Stimulated activated CD4-positive, alpha-beta T cell treated with anti-CD3 and anti-CD28 coated beads, Interleukin-4, amount 100 ng/mL, for 24 hours (primary cell): ENCODE data around the gene ELF2.
"Not testable (repeated sequence)": the region's sequence is repeated elsewhere in the genome, so short reads cannot be mapped to it uniquely, and the experiment has no call there.

Experiments used
- DNase-seq: peaks from one replicate; pipeline ENCODE4 v3.0.0-alpha.2; 2020

ELF2 gene

DNA sequence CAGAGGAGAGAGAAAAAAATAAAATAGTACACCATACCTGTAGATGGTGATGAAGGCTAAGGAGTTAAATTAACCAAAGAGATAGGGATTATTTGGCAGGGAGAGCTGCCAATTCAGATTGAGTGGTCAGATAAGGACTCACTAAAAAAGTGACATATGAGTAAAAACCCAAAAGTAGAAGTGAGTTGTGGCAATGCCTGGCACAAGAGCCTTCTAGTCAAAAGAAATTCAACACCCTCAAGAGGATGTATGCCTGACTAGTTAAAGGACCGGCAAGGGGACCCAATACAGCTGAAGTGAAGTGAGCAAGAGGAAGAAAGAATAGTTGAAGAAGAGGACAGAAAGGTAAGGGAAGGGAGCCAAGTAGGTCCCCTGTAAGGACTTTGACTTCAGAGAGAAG, 34.9 kb downstream of the ELF2 start:
- no peak for DNase-seq

GRCh38 chr4:139137763-139138162, 39.3 kb downstream of the ELF2 start:
- no peak for DNase-seq

GRCh38 chr4:139134403-139134802, 42.6 kb downstream of the ELF2 start:
- no peak for DNase-seq

- no peak for DNase-seq
Measured at GRCh38 chr4:139131209-139131870, 45.7 kb downstream of the ELF2 start.

DNA sequence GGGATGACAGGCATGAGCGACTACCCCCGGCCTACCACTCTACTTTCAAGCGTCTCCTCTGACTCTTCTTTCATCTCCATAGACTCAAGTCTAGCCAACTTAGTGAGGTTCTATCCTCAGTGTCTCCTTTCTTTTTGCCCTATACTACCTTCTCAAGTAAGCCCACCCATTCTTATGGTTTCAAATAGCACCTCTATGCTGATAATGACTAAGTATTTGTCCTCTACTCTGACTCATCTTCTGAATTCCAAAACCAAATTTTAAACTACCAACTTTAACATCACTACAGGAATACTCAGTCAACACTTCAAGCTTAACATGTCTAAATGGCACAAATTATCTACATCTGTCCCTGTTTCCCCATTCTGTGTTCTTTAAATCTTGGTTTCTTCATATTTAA, 47.8 kb downstream of the ELF2 start:
- DNase-seq = no peak

DNA sequence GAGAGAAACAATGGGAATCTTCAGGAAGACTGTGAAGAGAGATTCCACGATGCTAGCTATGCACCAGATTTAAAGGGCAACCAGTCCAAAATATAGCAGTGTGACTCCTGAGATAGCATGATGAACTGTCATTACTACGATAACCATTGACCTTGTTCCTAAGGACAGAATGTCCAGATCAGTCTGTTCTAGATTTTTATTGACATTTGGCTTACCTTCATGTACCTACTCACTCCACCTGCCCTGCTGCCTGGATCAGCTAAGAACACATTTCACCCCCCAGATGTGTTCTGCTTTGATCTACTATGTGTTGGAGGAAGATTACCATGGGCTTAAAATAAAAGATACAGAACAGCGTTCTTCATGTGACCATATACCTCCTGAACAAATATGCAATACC, 50.1 kb downstream of the ELF2 start:
- DNase-seq = no peak

DNA sequence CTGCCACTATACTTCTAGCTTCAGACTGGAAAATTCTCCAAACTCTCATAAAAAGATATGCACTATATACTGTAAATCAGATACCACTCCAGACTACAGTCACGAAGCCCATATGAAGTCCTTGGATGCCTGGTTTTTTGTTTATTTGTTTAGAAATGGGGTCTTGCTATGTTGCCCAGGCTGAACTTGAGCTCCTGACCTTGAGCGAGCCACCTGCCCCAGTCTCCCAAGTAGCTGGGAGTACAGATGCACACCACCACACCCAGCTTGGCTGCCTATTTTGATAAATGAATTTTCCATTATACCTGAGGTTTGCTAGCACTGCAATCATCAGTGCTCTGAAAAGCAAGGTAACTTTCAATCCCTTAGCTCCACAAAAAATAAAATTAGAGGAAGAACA, 53.1 kb downstream of the ELF2 start:
- no peak for DNase-seq

GRCh38 chr4:139118365-139118764, 58.7 kb downstream of the ELF2 start:
- DNase-seq = no peak

- no peak for DNase-seq
Measured at GRCh38 chr4:139115226-139115625, 61.8 kb downstream of the ELF2 start.

- not testable (repeated sequence) for DNase-seq
Measured at GRCh38 chr4:139114795-139115194, 62.2 kb downstream of the ELF2 start.

DNA sequence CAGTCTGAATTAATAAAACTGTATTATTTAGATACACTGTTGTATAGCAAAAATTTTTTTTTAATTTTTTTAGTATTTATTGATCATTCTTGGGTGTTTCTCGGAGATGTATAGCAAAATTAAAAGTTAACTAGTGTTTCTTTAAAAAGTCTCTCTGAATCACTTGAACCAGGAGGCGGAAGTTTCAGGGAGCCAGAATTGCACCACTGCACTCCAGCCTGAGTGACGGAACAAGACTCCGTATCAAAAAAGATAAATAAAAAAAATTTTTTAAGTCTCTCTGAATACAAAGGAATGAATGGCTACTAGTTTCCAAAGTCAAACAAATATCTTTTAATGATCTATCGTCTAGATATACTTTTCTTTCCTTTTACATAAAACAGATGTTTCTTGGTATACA, 64.4 kb downstream of the ELF2 start:
- no peak for DNase-seq

- DNase-seq = no peak
Measured at GRCh38 chr4:139108567-139109128, 68.4 kb downstream of the ELF2 start.

DNA sequence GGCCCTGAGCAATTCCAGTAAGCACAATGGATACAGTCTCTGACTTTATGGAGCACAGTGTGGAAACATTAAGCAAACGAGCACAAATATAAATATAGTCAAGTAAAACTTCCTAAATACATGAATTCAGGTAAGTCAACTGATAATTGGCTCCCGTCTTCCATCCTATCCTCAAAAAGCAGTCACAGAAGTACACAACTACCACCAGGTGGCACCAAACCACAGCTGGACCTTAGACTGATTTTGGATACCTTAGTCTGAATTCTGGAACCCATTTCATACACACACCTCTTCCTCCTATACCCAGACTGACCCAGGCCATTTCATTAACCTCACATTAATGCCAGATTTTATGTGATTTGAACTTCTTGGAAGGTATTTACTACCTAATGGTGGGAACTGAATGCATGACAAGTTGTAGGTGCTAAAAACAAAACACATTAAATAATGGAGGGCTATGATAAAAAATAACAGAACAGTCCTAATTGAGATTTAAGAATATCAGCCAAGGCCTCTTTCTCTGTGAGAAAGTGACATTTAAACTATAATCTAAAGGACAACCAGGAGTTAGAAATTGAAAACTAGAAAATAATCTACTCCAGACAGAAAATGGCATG, 77.5 kb downstream of the ELF2 start:
- DNase-seq = peak; percentile 83

DNA sequence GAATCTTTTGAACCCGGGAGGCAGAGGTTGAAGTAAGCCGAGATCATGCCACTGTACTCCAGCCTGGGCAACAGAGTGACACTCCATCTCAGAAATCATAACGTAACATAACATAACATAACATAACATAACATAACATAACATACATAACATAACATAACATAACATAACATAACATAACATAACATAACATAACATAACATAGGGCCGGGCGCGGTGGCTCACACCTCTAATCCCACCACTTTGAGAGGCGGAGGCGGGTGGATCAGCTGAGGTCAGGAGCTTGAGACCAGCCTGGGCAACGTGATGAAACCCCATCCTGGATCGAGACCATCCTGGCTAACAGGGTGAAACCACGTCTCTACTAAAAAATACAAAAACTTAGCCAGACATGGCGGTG, 84.7 kb downstream of the ELF2 start:
- no peak for DNase-seq

- DNase-seq = no peak
Measured at GRCh38 chr4:139085141-139085540, 91.9 kb downstream of the ELF2 start.

- DNase-seq = no peak
Measured at GRCh38 chr4:139084804-139085093, 92.3 kb downstream of the ELF2 start.

- peak; percentile 86 for DNase-seq
Measured at GRCh38 chr4:139083956-139084803, 92.8 kb downstream of the ELF2 start.

GRCh38 chr4:139083607-139083955, 93.4 kb downstream of the ELF2 start:
- DNase-seq = peak; percentile 68

GRCh38 chr4:139082750-139083606, 94.0 kb downstream of the ELF2 start:
- DNase-seq = peak; percentile 92

DNA sequence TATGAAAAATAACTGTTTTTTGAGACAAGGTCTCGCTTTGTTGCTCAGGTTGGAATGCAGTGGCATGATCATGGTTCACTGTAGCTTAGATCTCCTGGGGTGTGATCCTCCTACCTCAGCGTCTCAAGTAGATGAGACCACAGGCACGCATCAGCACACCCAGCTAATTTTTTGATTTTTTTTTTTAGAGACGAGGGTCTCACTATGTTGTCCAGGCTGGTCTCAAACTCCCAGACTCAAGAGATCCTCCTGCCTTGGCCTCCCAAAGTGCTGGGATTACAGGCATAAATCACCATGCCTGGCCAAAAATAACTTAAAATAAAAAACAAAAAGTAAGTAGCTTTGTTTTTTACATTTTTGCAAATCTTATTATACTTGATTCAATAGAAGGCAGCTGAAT, 98.1 kb downstream of the ELF2 start:
- no peak for DNase-seq

- no peak for DNase-seq
Measured at GRCh38 chr4:139077567-139078355, 99.3 kb downstream of the ELF2 start.
